OCI-LY3 (cell line): Measurements from ENCODE around the gene COPG1.

Experiments used
- EZH2phosphoT487 ChIP-seq: fragments of 200-600 bp; shearing (Covaris generic); IDR thresholded peaks from 2 replicates; pipeline ENCODE4 v1.6.1; 2018; ENCODE audit warnings: antibody characterized with exemption, mixed run types, low read depth
- TF ChIP-seq, protein P1 (sequence below): fragments of 200-600, 300-600 bp; sonication (generic); IDR thresholded peaks from 2 replicates; pipeline ENCODE4 v1.5.1; 2014; ENCODE audit warnings: antibody characterized with exemption, low read length, low read depth

DNA sequence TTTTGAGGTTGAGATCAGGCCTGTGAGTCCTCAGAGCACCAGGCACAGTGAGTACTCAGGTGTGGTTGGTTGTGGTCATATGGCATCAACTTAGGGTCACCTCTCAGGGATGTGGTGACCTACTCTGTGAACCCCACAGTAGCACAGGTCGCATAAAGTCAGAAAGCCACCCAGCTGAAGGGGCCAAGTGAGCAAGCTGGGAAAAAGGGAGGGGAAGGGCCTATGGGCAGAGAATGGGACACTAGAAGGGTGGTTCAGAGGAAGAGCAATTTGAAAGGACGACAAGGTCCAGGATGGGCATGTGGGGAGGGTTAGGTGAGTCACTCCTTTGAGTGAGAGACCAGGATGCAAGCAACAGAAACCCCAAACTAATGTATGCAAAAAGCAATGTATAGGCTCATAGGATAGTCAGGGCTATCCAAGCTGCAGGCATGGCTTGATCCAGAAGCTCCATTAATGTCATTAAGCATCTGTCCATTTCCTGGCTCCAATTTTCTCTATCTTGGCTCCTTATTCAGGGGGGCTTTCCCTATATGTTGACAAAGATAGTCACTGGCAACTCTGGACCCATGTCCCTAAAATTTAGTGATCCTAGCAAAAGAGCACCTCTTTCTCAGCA is 62.7 kb downstream of the COPG1 start:
- TF ChIP-seq, protein P1, sequence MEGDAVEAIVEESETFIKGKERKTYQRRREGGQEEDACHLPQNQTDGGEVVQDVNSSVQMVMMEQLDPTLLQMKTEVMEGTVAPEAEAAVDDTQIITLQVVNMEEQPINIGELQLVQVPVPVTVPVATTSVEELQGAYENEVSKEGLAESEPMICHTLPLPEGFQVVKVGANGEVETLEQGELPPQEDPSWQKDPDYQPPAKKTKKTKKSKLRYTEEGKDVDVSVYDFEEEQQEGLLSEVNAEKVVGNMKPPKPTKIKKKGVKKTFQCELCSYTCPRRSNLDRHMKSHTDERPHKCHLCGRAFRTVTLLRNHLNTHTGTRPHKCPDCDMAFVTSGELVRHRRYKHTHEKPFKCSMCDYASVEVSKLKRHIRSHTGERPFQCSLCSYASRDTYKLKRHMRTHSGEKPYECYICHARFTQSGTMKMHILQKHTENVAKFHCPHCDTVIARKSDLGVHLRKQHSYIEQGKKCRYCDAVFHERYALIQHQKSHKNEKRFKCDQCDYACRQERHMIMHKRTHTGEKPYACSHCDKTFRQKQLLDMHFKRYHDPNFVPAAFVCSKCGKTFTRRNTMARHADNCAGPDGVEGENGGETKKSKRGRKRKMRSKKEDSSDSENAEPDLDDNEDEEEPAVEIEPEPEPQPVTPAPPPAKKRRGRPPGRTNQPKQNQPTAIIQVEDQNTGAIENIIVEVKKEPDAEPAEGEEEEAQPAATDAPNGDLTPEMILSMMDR = no peak
- TF ChIP-seq EZH2phosphoT487 = no peak
